Measurements from ENCODE around the gene KIAA0753.

KIAA0753 gene

GRCh38 chr17:6541886-6542285 lies 98.6 kb downstream of the KIAA0753 start:
- ChIA-PET POLR2A (no interaction called here), CTCF (no interaction called here)
- DNase-seq (ENCODE audit: extremely low spot score): no peak
- no peak for TF ChIP-seq CTCF (IDR thresholded peaks at IDR 0.05; ENCODE audit: control extremely low read depth, extremely low read depth, low read depth, missing control alignments)

DNA sequence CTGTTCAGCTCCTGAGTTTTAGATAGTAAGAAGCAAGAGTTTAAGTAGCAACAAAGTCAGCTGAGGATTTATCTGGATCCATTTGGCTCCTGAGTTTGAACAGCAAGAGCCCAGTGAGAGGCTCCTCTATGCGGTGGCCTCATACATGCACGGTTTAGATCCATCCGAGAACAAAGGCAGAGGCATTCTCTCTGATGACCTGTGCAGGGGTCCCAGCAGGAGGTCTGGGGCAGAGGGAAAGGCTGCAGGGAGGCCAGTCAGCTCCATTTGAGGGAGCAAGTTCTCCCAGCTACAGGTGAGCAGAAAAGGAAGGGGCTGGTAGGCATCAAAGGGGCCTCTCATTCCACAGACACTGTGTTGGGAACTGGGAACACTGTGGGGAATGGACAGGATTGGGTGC lies 100.6 kb downstream of the KIAA0753 start:
- CTCF ChIA-PET: interaction anchor here (2.0 kb wide), 1 partner anchor 9 kb away, joined by 5 read pairs; no protein-coding TSS in a partner anchor
- POLR2A ChIA-PET: no interaction called here
- DNase-seq (ENCODE audit: extremely low spot score): no peak
- TF ChIP-seq CTCF (IDR thresholded peaks at IDR 0.05; ENCODE audit: control extremely low read depth, extremely low read depth, low read depth, missing control alignments): no peak

DNA sequence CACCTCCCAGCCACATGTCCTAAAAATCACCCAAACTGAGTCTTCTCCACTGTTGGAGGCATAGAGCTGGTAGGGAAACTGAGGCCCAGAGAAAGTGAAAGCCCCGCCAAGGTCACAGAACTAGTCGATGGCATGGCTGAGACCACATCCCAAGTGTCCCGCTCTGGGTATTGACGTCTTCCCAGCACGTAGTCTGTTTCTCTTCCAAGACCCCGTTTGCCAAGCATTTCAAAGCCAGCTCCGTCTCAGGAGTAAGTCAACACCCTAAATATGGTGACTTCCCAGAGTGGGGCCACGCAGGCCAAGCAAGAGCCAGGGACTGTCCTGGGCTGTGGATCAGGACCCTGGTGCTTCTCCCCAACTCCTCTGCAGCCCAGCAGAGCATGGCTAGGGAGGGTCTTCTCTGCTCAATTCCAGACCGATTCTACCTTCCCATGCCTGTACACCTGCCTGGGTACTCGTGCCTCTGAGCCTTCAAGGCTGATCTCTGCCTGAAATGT lies 103.9 kb downstream of the KIAA0753 start:
- no peak for TF ChIP-seq CTCF (IDR thresholded peaks at IDR 0.05; ENCODE audit: control extremely low read depth, extremely low read depth, low read depth, missing control alignments)
- CTCF ChIA-PET: interaction anchor here (1.2 kb wide), 1 partner anchor 12 kb away, joined by 3 read pairs; no protein-coding TSS in a partner anchor
- POLR2A ChIA-PET: no interaction called here
- no peak for DNase-seq (ENCODE audit: extremely low spot score)

DNA sequence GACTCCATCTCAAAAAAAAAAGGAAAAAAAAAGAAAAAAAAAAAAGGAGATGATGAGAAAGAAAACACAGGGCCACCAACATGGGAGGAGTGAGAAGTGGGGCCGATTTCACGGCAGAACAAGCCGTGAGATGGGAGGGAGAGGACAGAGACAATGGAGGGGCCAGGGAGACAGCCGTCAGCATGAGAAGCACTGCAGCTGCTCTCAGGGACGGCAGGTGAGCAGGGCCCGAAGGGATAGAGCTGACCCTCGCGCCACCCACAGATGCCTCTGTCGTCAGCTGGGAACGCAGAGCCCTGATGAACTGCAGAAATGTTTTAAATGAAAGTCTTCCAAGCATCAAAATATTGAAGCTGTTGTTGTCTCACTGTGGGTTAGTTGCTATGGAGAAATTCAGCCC lies 104.5 kb downstream of the KIAA0753 start:
- DNase-seq (ENCODE audit: extremely low spot score): no peak
- TF ChIP-seq CTCF (IDR thresholded peaks at IDR 0.05; ENCODE audit: control extremely low read depth, extremely low read depth, low read depth, missing control alignments): no peak
- ChIA-PET CTCF (interaction anchor here (1.2 kb wide), 1 partner anchor 12 kb away, joined by 3 read pairs; no protein-coding TSS in a partner anchor), POLR2A (no interaction called here)

GRCh38 chr17:6534846-6535514 lies 105.5 kb downstream of the KIAA0753 start:
- ChIA-PET POLR2A (no interaction called here), CTCF (no interaction called here)
- DNase-seq (ENCODE audit: extremely low spot score): no peak
- TF ChIP-seq CTCF (IDR thresholded peaks at IDR 0.05; ENCODE audit: control extremely low read depth, extremely low read depth, low read depth, missing control alignments): no peak

DNA sequence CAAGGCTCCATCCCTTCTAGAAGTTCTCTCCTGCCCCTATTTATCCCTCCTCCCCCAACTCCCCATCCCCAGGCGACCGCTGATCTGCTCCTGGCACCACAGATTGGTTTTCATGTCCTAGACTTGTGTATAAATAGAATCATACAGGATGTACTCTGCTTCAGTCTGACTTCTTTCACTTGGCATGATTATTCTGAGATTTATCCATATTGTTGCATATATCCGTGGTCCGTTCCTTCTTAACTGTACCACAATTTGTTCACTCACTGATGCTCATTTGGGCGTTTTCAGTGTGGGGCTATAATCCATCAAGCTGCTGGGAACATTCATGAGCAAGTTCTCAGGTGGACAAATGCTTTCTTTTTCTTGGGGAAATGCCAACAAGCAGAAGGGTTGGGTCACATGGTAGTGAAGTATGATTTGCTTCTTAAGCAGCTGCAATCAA lies 108.0 kb downstream of the KIAA0753 start:
- CTCF ChIA-PET: interaction anchor here (1.4 kb wide), 1 partner anchor 14 kb away, joined by 3 read pairs; no protein-coding TSS in a partner anchor
- no peak for DNase-seq (ENCODE audit: extremely low spot score)
- POLR2A ChIA-PET: no interaction called here
- TF ChIP-seq CTCF (IDR thresholded peaks at IDR 0.05; ENCODE audit: control extremely low read depth, extremely low read depth, low read depth, missing control alignments): no peak

Data from GM10248 (cell line).